Parathyroid adenoma (tissue), 2 donors: Measurements from ENCODE around the gene MRPL43.

Source experiments
- H2AFZ ChIP-seq: fragments of 300-600 bp; sonication (generic); one replicate; pipeline ENCODE4 v1.7.0; 2017; ENCODE audit warnings: antibody characterized with exemption, mild to moderate bottlenecking
- H3K27ac ChIP-seq: fragments of 300-600 bp; sonication (generic); one replicate; pipeline ENCODE4 v1.7.0; 2017
- H3K27me3 ChIP-seq: fragments of 300-600 bp; sonication (generic); one replicate; pipeline ENCODE4 v1.7.0; 2017; ENCODE audit warnings: low read length; ENCODE audit not compliant: control insufficient read depth, insufficient read depth
- H3K36me3 ChIP-seq: fragments of 300-600 bp; sonication (generic); one replicate; pipeline ENCODE4 v1.7.0; 2017; ENCODE audit warnings: low read length; ENCODE audit not compliant: control insufficient read depth, insufficient read depth
- H3K4me1 ChIP-seq: fragments of 300-600 bp; sonication (generic); one replicate; pipeline ENCODE4 v1.7.0; 2017; ENCODE audit warnings: control low read depth
- H3K4me2 ChIP-seq: fragments of 300-600 bp; sonication (generic); one replicate; pipeline ENCODE4 v1.7.0; 2017; ENCODE audit warnings: low read length
- H3K4me3 ChIP-seq: fragments of 300-600 bp; sonication (generic); one replicate; pipeline ENCODE4 v1.7.0; 2017; ENCODE audit warnings: low read depth, low read length
- H3K79me2 ChIP-seq: fragments of 300-600 bp; sonication (generic); one replicate; pipeline ENCODE4 v1.7.0; 2017; ENCODE audit warnings: control low read depth
- H3K9ac ChIP-seq: fragments of 300-600 bp; sonication (generic); one replicate; pipeline ENCODE4 v1.7.0; 2017; ENCODE audit warnings: mild to moderate bottlenecking
- H3K9me3 ChIP-seq: fragments of 300-600 bp; sonication (generic); one replicate; pipeline ENCODE4 v1.7.0; 2017; ENCODE audit warnings: low read length; ENCODE audit not compliant: control insufficient read depth
- CTCF ChIP-seq: fragments of 300-600 bp; sonication (generic); IDR thresholded peaks from one replicate; pipeline ENCODE4 v1.7.0; 2017; ENCODE audit warnings: antibody characterized with exemption, mild to moderate bottlenecking
- donor health status: primary hyperparathyroidism.

The MRPL43 gene

DNA sequence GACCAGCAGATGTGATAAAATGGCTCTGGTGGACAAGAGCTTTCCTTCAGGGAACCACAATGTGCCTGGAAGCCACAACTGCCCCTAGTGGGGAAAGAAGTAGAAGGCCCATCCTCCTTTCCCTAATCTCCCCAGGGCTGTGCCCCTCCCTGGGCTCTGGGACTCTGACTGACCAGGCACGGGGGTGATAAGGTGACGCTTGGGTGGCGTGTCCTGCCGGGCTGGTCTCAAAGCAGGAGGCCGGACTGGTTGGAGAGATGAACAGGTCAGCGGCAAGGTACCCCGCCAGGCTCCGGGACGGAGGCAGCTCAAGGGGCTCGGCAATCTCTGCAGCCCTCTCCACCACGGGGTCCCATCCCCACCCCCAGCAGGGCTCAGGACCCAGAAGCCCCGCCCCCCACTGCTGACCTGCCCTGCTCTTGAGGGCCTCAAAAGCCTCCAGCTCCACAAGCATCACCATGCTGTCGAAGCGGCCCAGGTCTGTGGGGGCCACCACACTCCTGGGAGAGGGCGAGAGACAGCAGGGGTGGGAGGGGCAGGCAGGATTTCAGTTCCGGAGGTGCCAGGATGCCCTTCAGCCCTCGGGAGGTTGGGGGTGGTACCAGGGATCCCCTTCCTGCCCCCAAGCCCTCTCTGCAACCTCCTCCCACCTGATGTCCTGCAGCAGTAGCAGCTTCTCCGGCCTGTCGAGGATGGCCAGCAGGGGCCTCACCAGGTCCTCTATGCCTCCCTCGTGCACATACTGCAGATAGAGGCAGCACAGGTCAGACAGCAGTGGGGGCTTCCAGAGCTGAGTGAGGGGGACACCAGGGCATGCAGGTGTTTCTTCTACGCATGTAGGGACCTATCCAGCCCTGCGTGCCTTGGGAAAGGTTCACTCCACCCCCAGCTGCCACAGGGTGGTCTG, 24.5 kb upstream of the MRPL43 start:
- Histone ChIP-seq H3K4me3 (no peak overlapping the region), H3K79me2 (no peaks in the 10 kb centered on the region), H3K36me3 (no peaks in the 10 kb centered on the region), H3K9me3 (no peaks in the 10 kb centered on the region), H3K4me2 (no peak overlapping the region), H3K27me3 (no peaks in the 10 kb centered on the region), H3K4me1 (peaks cover 13% of the 10 kb centered on the region), H3K9ac (no peak overlapping the region), H2AFZ (no peak overlapping the region), H3K27ac (peak overlapping the region; percentile 50)
- peak; percentile 14 for TF ChIP-seq CTCF

DNA sequence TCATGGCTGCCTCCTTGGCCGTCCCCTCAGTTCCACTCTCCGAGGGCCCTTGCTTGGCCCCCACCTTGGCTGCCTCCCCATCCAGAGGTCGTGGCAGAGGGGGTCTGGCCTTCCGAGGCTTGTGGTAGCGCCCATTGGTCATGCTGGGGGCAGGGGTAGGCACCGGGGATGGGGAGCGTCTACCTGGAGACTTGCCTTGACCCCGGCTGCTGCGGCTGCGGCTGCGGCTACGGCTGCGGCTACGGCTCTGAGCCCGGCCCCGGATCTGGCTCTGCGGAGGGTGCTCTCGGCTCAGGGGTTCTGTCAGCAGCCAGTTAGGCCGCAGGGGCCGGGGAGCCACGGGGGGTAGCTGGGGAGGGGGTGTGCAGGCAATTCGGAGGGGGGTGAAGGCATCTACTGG, 23.0 kb upstream of the MRPL43 start:
- Histone ChIP-seq H3K4me1 (peaks cover 13% of the 10 kb centered on the region), H3K4me3 (no peak overlapping the region), H3K27ac (no peak overlapping the region), H3K9ac (no peak overlapping the region), H3K9me3 (no peaks in the 10 kb centered on the region), H3K27me3 (no peaks in the 10 kb centered on the region), H3K36me3 (no peaks in the 10 kb centered on the region), H3K4me2 (no peak overlapping the region), H3K79me2 (no peaks in the 10 kb centered on the region), H2AFZ (no peak overlapping the region)
- no peak for TF ChIP-seq CTCF

DNA sequence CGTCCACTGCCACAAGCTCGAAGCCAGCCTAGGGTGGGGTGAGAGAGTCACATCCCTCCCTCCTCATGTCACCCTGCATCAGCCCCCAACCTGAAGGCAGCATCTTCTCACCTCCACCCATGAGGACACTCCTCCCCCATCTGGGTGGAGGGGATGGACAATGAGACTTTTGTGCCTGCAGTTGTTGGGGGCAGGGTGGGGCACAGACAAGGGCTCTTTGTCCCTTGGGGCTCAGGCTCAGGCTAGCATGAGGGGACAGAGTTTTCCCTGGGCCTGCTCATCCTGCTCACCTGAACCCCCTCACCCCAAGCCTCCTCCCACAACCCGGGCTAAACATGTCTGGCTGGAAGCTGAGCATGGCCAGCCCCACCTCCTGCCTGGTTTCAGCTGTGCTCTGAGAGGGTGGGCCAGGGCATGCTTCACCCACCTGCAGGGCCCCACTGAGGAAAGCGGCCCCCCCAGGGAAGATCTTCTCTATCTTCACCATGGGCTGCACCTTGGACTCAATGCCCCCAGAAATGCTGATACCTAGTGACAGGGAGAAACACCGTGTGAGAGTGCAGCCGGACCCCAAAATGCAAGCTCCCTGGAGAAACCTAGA, 21.6 kb upstream of the MRPL43 start:
- Histone ChIP-seq H3K79me2 (no peaks in the 10 kb centered on the region), H3K9ac (no peak overlapping the region), H3K36me3 (no peaks in the 10 kb centered on the region), H3K4me2 (no peak overlapping the region), H3K27me3 (no peaks in the 10 kb centered on the region), H3K27ac (no peak overlapping the region), H2AFZ (no peak overlapping the region), H3K4me1 (peaks cover 7% of the 10 kb centered on the region), H3K4me3 (no peak overlapping the region), H3K9me3 (no peaks in the 10 kb centered on the region)
- TF ChIP-seq CTCF = no peak

- H3K4me3 ChIP-seq = no peak overlapping the region
- no peak overlapping the region for H3K4me2 ChIP-seq
- no peaks in the 10 kb centered on the region for H3K36me3 ChIP-seq
- H3K79me2 ChIP-seq = no peaks in the 10 kb centered on the region
- H3K27me3 ChIP-seq = no peaks in the 10 kb centered on the region
- H3K9me3 ChIP-seq = no peaks in the 10 kb centered on the region
- peaks cover 3% of the 10 kb centered on the region for H3K4me1 ChIP-seq
- no peak for TF ChIP-seq CTCF
- H3K9ac ChIP-seq = no peak overlapping the region
- no peak overlapping the region for H2AFZ ChIP-seq
- H3K27ac ChIP-seq = no peak overlapping the region
These were observed 20.9 kb upstream of the MRPL43 start for GRCh38 chr10:101007915-101008822.
